Trophoblast cell (in vitro differentiated cells and primary cell): ENCODE data around the gene TSPAN12.

Experiments
- DNase-seq, 2 donors: peaks; one replicate each; pipeline ENCODE4 v3.0.0-alpha.2; 2016
- H2AFZ ChIP-seq: 2 replicates; pipeline ENCODE4 v1.6.1; 2013; ENCODE audit warnings: low read length, moderate library complexity, mild to moderate bottlenecking; ENCODE audit not compliant: insufficient read depth, poor library complexity
- H2AK5ac ChIP-seq: 2 replicates; pipeline ENCODE4 v1.6.1; 2013; ENCODE audit warnings: mild to moderate bottlenecking, low read length
- H2BK120ac ChIP-seq: 2 replicates; pipeline ENCODE4 v1.6.1; 2013; ENCODE audit warnings: low read length, mild to moderate bottlenecking, moderate library complexity; ENCODE audit not compliant: insufficient read depth, poor library complexity
- H2BK12ac ChIP-seq: 2 replicates; pipeline ENCODE4 v1.6.1; 2013; ENCODE audit warnings: mild to moderate bottlenecking, low read length, moderate library complexity
- H2BK5ac ChIP-seq: 2 replicates; pipeline ENCODE4 v1.6.1; 2013; ENCODE audit warnings: low read length, low read depth, moderate library complexity, mild to moderate bottlenecking; ENCODE audit not compliant: poor library complexity
- H3K14ac ChIP-seq: 2 replicates; pipeline ENCODE4 v1.6.1; 2013; ENCODE audit warnings: mild to moderate bottlenecking, low read length
- H3K18ac ChIP-seq: 2 replicates; pipeline ENCODE4 v1.6.1; 2013; ENCODE audit warnings: mild to moderate bottlenecking, low read length
- H3K23ac ChIP-seq: 2 replicates; pipeline ENCODE4 v1.6.1; 2013; ENCODE audit warnings: low read length
- H3K27ac ChIP-seq: 2 replicates; pipeline ENCODE4 v1.5.1; 2013; ENCODE audit warnings: low read depth, mild to moderate bottlenecking, inconsistent platforms, low read length, moderate library complexity
- H3K27me3 ChIP-seq: 2 replicates; pipeline ENCODE4 v1.6.1; 2013; ENCODE audit warnings: inconsistent platforms, mild to moderate bottlenecking, low read length, moderate library complexity; ENCODE audit not compliant: insufficient read depth
- H3K36me3 ChIP-seq, 2 experiments: 1 replicate in 1 of 2; 2 replicates in 1 of 2; pipeline ENCODE4 v1.6.1; 2013; ENCODE audit warnings: low read length in 2 of 2, mild to moderate bottlenecking in 2 of 2, moderate library complexity in 1 of 2; ENCODE audit not compliant: insufficient read depth in 2 of 2, control insufficient read depth in 1 of 2
- H3K4ac ChIP-seq: 2 replicates; pipeline ENCODE4 v1.6.1; 2013; ENCODE audit warnings: low read depth, mild to moderate bottlenecking, low read length, moderate library complexity
- H3K4me1 ChIP-seq, 2 experiments: 1 replicate in 1 of 2; 2 replicates in 1 of 2; pipeline ENCODE4 v1.6.1; 2013; ENCODE audit warnings: low read length in 2 of 2, mild to moderate bottlenecking in 2 of 2, moderate library complexity in 1 of 2; ENCODE audit not compliant: insufficient read depth in 2 of 2, control insufficient read depth in 1 of 2
- H3K4me2 ChIP-seq: 2 replicates; pipeline ENCODE4 v1.6.1; 2013; ENCODE audit warnings: inconsistent platforms, mild to moderate bottlenecking, low read length, moderate library complexity
- H3K4me3 ChIP-seq: 2 replicates; pipeline ENCODE4 v1.5.1; 2013; ENCODE audit warnings: mild to moderate bottlenecking, low read depth, low read length, inconsistent platforms
- H3K79me1 ChIP-seq: one replicate; pipeline ENCODE4 v1.6.1; 2013; ENCODE audit warnings: low read length
- H3K79me2 ChIP-seq: 2 replicates; pipeline ENCODE4 v1.6.1; 2013; ENCODE audit warnings: low read length, mild to moderate bottlenecking; ENCODE audit not compliant: control insufficient read depth, insufficient read depth, poor library complexity
- H3K9ac ChIP-seq: 2 replicates; pipeline ENCODE4 v1.6.1; 2013; ENCODE audit warnings: mild to moderate bottlenecking, low read length
- H3K9me3 ChIP-seq: 2 replicates; pipeline ENCODE4 v1.6.1; 2013; ENCODE audit warnings: low read depth, mild to moderate bottlenecking, control low read depth, inconsistent platforms, low read length; ENCODE audit not compliant: insufficient read depth
- H4K12ac ChIP-seq: 2 replicates; pipeline ENCODE4 v1.6.1; 2013; ENCODE audit warnings: low read depth, mild to moderate bottlenecking, low read length, moderate library complexity
- H4K8ac ChIP-seq: 2 replicates; pipeline ENCODE4 v1.6.1; 2013; ENCODE audit warnings: low read depth, mild to moderate bottlenecking, low read length, moderate library complexity
- H4K91ac ChIP-seq: one replicate; pipeline ENCODE4 v1.6.1; 2013; ENCODE audit warnings: low read depth, mild to moderate bottlenecking, low read length, moderate library complexity
- WGBS: extraction: QIAGEN DNeasy Blood & Tissue Kit; methylation state at CpG from one replicate; pipeline ENCODE4 v1.1.7; 2013; ENCODE audit warnings: missing lambda C conversion rate; ENCODE audit not compliant: insufficient read length, insufficient coverage; ENCODE audit errors: extremely low coverage; 5-methylcytosine and 5-hydroxymethylcytosine counted together

Gene TSPAN12

GRCh38 chr7:120825576-120825975, 32.4 kb downstream of the TSPAN12 start:
- Histone ChIP-seq H4K91ac (no peak overlapping the region), H3K23ac (no peak overlapping the region), H3K4me3 (no peak overlapping the region), H3K79me1 (no peaks in the 10 kb centered on the region), H3K14ac (no peak overlapping the region), H3K4ac (no peak overlapping the region), H2BK12ac (no peak overlapping the region), H3K9ac (no peak overlapping the region), H3K4me2 (no peak overlapping the region), H3K9me3 (no peaks in the 10 kb centered on the region), H3K18ac (no peak overlapping the region), H4K12ac (no peak overlapping the region), H2BK5ac (no peak overlapping the region), H2BK120ac (no peak overlapping the region), H3K27me3 (no peaks in the 10 kb centered on the region), H3K79me2 (no peaks in the 10 kb centered on the region), H3K36me3 (no peaks in the 10 kb centered on the region), H4K8ac (no peak overlapping the region), H2AK5ac (no peak overlapping the region), H2AFZ (no peak overlapping the region), H3K27ac (no peak overlapping the region), H3K4me1 (no peaks in the 10 kb centered on the region)
- DNase-seq = no peak
- WGBS = no CpG with 5 or more reads among the region's 2 CpGs

- no peak overlapping the region for H3K18ac ChIP-seq
- H3K14ac ChIP-seq = no peak overlapping the region
- H2BK120ac ChIP-seq = no peak overlapping the region
- H3K79me1 ChIP-seq = no peaks in the 10 kb centered on the region
- no peaks in the 10 kb centered on the region for H3K9me3 ChIP-seq
- H3K23ac ChIP-seq = no peak overlapping the region
- H4K8ac ChIP-seq = no peak overlapping the region
- no peaks in the 10 kb centered on the region for H3K27me3 ChIP-seq
- no peak overlapping the region for H3K9ac ChIP-seq
- no peak overlapping the region for H4K12ac ChIP-seq
- H2BK5ac ChIP-seq = no peak overlapping the region
- H2AFZ ChIP-seq = no peak overlapping the region
- H2BK12ac ChIP-seq = no peak overlapping the region
- H3K4me2 ChIP-seq = no peak overlapping the region
- H3K79me2 ChIP-seq = no peaks in the 10 kb centered on the region
- H3K4me3 ChIP-seq = no peak overlapping the region
- H3K27ac ChIP-seq = no peak overlapping the region
- H3K36me3 ChIP-seq = no peaks in the 10 kb centered on the region
- no peak overlapping the region for H3K4ac ChIP-seq
- WGBS = no CpG with 5 or more reads among the region's 1 CpG
- no peak for DNase-seq
- H2AK5ac ChIP-seq = no peak overlapping the region
- no peak overlapping the region for H4K91ac ChIP-seq
- no peaks in the 10 kb centered on the region for H3K4me1 ChIP-seq
Observed at GRCh38 chr7:120825152-120825551, 32.8 kb downstream of the TSPAN12 start.

- no peaks in the 10 kb centered on the region for H3K9me3 ChIP-seq
- H2BK120ac ChIP-seq = no peak overlapping the region
- no peak overlapping the region for H4K12ac ChIP-seq
- no peak overlapping the region for H3K9ac ChIP-seq
- H3K79me1 ChIP-seq = no peaks in the 10 kb centered on the region
- H3K4ac ChIP-seq = no peak overlapping the region
- no peak for DNase-seq
- no peaks in the 10 kb centered on the region for H3K27me3 ChIP-seq
- H3K18ac ChIP-seq = no peak overlapping the region
- H4K8ac ChIP-seq = no peak overlapping the region
- H3K4me2 ChIP-seq = no peak overlapping the region
- H4K91ac ChIP-seq = no peak overlapping the region
- no peak overlapping the region for H2BK12ac ChIP-seq
- no peak overlapping the region for H3K23ac ChIP-seq
- H2AFZ ChIP-seq = no peak overlapping the region
- no peak overlapping the region for H3K14ac ChIP-seq
- H3K27ac ChIP-seq = no peak overlapping the region
- H2AK5ac ChIP-seq = no peak overlapping the region
- H3K79me2 ChIP-seq = no peaks in the 10 kb centered on the region
- H2BK5ac ChIP-seq = no peak overlapping the region
- peaks cover 0 to 3% of the 10 kb centered on the region in 2 experiments for H3K36me3 ChIP-seq
- no peaks in the 10 kb centered on the region for H3K4me1 ChIP-seq
- H3K4me3 ChIP-seq = no peak overlapping the region
Observed at GRCh38 chr7:120819861-120820260, 38.1 kb downstream of the TSPAN12 start.

GRCh38 chr7:120817851-120818250, 40.1 kb downstream of the TSPAN12 start:
- Histone ChIP-seq H3K36me3 (peaks cover 0 to 3% of the 10 kb centered on the region in 2 experiments), H4K8ac (no peak overlapping the region), H3K79me2 (no peaks in the 10 kb centered on the region), H3K4me3 (no peak overlapping the region), H4K12ac (no peak overlapping the region), H3K79me1 (no peaks in the 10 kb centered on the region), H3K18ac (no peak overlapping the region), H3K9ac (no peak overlapping the region), H4K91ac (no peak overlapping the region), H3K23ac (no peak overlapping the region), H3K14ac (no peak overlapping the region), H3K4me1 (no peaks in the 10 kb centered on the region), H2AK5ac (no peak overlapping the region), H2AFZ (no peak overlapping the region), H3K9me3 (no peaks in the 10 kb centered on the region), H3K4me2 (no peak overlapping the region), H2BK120ac (no peak overlapping the region), H3K4ac (no peak overlapping the region), H3K27me3 (no peaks in the 10 kb centered on the region), H3K27ac (no peak overlapping the region), H2BK5ac (no peak overlapping the region), H2BK12ac (no peak overlapping the region)
- WGBS = no CpG with 5 or more reads among the region's 2 CpGs
- DNase-seq = no peak
